Superior temporal gyrus (tissue), 1 donor: ENCODE measurements around the gene FAM89A.
A peak's percentile ranks its signal among the peaks of the same experiment; 100 is the strongest.
"Not testable (repeated sequence)": the region's sequence is repeated elsewhere in the genome, so short reads cannot be mapped to it uniquely, and the experiment has no call there.

ENCODE experiments used
- DNase-seq: peaks from one replicate; pipeline ENCODE4 v3.0.0-alpha.2; 2016; ENCODE audit errors: extremely low spot score

The FAM89A gene

DNA sequence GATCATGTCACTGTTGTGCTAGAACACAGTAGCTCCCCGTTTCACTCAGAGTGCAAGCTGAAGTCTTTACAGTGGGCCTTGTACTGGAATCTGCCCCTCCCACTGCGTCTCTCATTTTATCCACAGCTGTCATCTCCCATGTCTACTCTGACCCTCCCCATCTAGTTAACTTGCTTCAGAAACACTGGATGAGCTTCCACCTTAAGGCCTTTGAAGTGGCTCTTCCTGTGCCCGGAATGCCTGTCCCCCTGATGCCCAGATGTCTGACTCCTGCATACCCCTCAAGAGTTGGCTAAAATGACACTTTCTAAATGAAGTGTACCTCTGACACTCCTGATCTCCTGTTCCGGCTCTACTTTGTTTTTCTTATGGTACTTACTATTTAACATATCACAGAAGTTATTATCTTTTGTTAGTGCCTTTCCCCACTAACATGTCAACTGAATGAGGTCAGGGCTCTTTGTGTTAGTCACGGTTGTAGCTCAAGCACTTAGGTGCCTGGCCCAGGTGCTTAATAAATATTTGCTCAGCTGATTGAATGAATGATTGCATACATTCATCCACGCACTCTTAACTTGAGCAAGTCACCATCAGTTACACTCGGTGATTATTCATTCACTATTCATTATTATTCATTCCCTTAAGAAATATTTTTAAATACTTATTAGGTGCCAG lies 47.8 kb downstream of the FAM89A start:
- no peak for DNase-seq

DNA sequence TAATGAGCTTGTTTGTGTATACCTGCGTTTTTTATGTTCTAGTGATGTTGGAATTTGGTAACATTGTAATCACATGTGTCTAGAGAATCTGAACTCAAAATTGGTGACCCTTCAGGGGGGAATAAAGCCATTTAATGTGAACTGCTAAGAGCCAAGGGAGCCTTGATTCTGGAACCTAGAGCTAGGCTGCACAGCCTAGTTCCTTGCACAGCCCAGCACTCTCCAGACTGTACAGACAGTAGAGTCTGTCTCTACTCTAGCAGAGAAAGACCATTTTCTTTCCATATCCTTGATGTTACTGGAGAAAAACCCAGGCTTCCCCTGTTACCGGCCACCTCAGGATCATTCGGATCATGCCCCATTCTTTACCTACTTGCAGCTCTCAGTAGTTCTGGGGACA lies 52.6 kb downstream of the FAM89A start:
- DNase-seq, result no peak

DNA sequence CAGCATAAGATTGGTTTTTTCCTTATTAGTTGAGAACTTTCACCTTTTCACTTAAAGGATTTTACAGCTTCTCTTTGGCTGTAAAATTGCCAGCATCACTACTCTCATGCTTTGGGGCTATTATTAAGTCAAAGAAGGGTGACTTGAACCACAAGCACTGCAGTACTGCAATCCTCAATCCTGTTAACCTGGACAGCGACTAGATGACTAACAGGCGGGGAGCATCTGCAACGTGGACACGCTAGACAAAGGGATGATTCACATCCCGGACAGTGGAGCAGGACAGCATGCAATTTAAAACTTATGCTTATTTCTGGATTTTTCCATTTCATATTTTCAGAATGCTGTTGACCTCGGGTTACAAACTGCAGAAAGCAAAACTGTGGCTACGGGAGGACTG lies 53.1 kb downstream of the FAM89A start:
- no peak for DNase-seq

DNA sequence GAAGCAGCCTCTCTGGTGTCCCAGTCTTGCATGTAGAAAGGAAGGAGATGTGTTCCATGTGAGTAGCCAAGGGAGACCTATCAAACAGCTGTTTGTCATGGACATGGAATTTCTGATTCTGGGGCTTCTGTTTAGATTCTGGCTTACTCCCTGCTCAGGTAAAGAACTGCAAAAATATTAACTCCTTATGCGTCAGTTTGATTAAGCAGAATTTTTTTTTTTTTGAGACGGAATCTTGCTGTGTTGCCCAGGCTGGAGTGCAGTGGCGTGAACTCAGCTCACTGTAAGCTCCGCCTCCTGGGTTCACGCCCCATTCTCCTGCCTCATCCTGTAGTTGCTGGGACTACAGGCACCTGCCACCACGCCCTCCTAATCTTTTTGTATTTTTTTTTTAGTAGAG lies 54.3 kb downstream of the FAM89A start:
- DNase-seq, result no peak

DNA sequence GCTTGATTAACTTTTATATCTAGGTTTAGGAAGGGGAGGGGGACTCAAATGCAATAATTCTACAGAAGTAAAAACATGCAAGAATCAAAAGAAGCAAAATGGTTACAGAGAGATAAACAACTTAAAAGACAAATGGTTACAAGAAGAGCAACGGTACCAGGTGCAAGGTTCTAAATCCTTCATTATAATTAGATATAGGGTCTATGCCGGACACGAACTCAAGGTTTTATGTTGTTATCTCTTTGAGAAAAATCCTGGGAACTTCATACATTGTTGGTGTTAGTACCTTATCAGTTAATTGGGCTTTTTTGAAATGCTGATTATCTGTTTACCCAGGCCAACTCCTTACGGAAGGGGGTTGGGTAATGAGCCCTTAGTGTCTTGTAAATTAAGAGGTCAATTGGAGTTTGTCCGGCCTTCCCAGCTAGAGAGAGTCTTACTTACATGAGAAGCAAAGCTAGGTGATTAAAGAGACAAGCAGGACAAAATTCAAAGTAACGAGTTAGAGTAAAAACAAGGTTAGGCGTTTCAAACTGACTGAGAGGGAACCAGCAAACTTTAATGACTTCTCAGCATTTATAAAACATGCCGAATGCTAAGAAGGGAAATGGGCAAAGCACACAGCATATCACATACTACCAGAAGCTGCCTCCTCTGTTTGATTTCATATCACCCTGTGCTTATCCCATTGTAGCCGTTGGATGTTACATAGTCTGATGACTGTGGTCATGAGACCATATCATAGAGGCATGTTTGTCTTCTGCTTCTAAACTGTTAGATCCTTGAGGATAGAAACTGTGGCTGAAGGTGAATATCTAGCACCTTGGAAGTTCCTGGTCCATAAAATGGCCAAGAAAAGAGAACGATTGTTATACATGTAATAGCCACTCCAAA lies 55.2 kb downstream of the FAM89A start:
- DNase-seq, result not testable (repeated sequence)

DNA sequence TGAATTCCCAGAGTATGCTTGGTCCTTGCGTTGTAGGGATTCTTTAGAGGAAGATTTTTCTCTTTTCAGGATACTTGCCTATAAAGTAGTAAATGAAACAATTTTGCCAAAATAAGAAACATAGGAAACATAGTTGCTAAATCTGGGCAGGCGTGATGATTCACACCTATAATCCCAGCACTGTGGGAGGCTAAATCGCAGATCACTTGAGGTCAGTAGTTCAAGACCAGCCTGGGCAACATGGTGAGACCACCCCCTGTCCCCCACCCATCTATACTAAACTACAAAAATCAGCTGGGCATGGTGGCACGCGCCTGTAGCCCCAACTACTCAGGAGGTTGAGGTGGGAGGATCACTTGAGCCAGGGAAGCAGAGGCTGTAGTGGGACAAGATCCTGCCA lies 56.2 kb downstream of the FAM89A start:
- DNase-seq, result no peak

DNA sequence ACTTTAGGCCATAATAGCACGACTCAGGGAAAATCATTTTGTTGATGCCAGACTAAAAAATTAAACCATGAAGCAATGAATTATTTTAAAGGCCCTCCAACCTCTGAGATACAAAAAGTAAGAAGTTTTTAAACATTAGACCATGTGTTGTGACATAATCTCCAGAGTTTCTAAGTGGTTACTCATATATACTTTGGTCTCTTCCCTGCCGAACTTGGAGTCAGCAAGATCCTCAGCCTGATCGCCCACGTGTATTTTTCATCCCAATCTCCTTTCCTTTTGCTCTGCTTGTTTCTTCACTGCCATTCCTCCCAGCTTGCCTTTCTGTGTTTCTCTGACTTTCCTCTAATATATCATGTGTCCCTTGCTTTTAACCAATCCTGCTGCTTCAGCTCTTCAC lies 57.4 kb downstream of the FAM89A start:
- no peak for DNase-seq

DNA sequence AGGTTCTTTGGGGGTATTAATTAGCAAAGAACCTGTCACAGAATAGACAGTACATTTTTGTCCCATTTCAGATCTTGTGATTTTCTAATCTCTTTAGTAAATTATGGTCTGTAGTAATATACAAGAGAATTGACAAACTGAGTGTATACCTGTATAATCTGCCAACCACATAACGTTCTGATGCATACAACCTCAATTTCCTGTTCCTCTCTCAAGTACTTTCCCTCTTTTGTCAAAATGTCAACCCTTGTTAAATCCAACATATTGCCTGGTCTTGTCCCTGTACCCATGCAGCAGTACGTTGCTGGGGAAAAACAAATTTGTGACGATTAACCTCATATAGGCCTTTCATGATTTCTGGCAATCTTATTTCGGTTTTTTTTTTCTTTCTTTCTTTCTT lies 60.1 kb downstream of the FAM89A start:
- DNase-seq, result no peak

DNA sequence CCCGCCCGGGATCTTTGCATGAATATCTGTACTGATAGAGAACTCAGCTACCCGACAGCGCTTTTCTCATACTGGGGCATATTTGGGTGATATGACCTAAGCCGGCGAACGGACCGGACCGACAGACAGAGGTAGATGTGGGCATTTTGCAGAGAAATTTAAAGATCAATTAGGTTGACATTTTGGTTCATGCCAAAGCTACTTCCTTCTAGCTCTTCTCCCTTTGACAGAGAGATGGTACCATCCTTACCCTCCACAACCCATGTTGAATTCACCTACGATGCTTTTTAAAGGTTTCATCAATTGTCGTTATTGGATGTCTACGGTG lies 60.7 kb downstream of the FAM89A start:
- no peak for DNase-seq

DNA sequence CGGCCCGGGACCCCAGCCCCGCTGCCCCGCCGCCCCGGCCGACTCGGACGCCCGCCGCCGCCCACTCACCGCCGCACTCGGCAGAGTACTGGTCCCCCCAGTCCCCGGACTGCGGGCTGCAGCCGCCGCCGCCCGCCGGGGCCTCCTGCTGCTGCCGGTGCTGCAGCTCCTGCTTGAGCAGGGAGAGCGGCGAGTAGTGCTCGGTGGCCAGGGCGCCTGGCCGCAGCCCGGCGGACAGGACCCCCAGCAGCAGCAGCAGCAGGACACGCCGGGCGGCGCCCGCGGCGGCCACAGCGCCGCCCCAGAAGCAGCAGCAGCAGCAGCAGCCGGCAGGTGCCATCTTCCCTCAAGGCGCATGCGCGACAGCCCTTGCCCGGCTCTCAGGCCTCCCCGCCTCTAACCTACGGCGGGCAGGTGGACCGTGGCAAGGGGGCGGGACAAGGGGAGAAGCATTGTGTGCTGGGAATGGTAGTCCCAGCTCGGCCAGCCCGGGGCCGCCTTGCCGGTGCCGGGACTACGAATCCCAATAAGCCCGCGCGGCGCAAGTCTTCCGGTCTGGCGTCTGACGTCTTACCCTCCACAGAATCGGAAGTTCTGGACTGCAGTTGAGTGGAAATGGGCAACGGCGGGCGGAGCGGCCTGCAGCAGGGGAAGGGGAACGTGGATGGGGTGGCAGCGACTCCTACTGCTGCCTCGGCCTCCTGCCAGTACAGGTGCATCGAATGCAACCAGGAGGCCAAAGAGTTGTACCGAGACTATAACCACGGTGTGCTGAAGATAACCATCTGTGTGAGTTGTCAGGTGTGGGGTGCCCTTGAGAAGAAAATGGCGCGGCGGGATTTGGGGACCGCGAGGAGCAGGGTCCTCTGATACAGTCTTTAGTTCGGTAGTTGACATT lies 61.3 kb downstream of the FAM89A start, which contains the start of the genes ARV1 and TTC13:
Gene ARV1, plus strand, starts transcription at position 604 of the 898 bp plus-strand sequence. Its CDS starts 12 bp downstream, at position 616.
Gene TTC13, minus strand, starts transcription at position 371 of the 898 bp plus-strand sequence. Its CDS starts 31 bp downstream, at position 340.
- DNase-seq, result peak; percentile 98

DNA sequence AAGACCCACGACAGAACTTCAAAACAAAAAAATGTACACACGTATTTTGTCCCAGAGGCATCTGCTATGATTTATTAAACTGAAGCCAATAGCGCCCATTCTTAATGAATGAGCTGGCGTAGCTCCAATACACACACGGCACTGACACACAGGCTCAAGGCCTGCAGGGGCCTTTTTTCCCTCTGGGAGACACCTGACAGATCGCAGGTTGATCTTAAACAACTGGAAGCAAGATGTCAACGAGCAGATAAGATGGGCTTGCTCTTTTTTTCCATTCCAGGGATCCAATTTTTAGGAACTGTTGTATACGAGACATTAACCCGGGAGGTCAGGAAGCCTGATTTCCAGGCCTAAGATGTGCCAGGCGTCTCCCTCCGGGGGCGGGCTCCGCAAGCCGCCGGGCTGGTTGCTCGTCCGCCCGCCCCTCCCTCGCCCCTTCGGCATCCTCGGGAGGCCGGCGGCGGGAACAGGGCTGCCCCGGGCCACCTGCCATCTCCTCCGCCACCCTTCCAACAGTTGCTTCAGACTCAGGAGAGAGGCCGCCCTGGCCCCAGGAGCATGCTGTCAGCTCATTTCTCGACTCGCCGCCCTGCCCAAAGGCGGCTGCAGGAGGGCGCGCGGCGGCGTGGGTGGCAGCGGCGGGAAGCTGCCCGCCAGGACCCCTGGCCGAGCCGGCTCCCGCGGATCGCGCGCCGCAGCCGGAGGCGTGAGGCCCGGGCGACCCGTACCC lies 62.1 kb downstream of the FAM89A start:
- no peak for DNase-seq

DNA sequence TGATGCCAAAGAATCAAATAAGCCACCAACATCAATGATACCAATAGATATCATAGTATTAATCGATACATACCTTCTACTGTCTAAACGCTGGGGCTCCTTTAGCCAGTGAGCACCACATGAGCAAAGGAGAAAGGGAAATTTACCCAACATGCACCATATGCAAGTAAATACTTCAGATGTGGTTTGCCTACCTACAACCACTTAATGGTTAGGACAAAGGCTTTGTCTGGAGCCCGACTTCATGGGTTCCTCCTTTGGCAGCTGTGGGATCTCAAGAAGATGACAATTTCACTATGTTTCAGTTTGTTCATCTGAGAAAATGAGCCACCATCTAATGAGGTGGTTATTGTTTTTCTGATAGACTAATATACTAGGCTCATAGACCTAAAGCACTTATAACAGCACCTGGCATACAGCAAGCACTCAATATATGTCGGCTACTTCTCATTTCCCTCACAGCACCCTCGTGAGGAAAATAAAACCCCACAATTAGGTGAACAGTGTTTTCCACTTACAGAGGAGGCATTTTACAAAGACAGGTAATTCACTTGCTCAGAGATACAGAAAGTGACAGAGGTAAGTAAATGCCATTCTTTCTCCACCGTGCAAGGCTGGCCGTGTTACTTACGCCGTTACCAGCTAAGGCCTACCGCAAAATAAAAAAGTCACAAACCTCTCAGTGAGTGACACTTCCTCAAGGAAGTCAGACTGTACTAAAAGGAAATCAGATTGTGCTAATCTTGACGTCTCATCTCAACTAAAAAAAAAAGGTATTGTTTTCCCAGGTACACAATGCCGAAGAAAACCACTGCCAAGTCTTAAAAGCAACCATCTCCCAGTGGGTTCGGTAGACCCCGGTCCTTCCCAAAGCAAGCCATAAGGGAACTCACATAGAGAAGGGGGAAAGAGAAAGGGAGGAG lies 63.0 kb downstream of the FAM89A start:
- no peak for DNase-seq

DNA sequence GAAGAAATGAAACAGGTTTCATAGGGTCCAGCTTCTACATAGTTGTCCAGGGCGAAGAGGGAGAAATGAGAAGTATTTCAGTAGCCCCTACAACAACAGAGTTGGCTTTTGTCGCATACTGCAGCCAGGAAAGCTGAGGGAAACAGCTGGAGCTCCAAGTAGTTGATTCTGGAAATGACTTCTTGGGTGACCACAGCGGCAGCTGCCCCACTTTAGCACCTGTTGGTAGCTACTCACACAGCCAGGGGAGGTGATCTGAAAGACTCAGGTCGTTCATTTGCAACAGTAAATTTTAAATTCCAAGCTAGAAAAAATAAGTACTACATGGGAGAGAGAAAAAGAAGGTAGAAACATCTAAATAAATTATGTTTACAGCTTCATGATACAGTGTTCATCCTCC lies 63.7 kb downstream of the FAM89A start:
- no peak for DNase-seq

DNA sequence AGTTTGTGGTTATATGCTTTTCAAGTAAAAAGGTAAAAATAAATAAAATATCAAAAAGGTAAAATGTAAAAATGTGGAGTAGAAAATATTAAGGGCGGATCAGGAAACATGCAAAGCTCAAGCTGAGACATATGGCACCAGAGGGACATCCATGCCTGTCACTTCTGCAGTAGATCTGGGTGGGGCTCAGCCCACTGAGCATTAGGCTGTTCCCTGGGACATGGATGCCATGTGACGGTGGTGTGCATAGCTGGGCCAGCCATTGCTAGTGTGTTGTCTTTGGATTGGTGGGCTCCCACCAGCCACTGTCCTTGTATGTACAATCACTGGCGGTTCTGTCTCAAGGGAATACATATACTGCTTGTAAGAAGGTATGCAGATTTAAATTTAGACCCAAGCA lies 64.4 kb downstream of the FAM89A start:
- DNase-seq, result no peak

DNA sequence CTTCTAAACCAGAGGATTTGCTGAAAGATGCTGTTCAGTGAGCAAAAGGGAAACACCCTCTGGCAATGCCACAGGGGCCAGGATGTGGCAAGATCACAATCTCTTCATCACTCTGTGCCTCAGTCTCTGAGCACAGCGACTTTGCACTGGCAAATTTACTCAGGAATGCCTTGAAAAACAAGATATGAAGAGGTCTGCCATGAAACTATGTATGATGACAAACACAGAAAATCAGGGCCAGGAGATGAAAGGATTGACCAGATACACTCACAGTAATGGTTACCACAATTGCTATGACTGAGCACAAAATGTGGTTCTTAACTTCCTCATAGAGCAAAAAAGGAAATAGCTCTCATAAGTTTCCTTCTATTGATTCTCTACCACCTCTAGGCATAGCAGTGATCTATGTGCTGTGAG lies 67.2 kb downstream of the FAM89A start:
- no peak for DNase-seq

DNA sequence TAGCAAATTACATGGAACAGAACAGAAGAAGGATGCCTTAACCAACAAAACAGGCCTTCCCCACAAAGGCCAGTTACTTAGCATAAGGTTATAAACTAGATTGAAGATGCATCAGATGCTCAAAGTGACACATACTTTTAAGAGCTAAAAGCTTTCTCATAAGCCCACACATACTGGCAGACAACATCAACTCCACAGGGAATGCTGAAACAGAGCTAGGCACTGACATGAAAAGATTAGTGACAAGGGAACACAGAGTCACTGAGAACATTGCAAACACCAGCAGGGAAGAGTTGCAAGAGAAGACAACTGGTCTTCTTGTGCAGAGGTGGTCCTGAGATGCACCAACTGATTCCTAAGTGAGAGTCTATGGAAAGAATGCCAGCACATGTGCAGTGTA lies 68.3 kb downstream of the FAM89A start:
- DNase-seq, result no peak

DNA sequence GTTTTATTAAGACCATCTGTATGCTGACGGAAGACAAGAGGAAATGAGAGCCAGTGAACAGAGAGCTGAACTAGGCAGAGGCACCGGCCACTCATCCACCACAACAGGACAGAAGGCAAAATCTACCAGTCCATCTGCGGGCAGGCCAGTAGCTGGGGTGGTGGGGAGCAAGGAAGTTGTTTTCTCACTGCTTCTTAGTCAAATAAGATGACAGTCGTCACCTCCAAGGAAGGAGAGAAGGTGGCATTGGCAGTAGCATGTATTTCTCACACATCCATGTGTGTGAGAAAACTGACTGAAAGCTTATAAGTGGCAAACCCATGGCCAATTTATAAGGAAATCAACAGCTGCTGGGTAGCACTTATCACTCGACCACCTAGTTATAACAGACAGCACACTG lies 69.6 kb downstream of the FAM89A start:
- no peak for DNase-seq
